HG02970 (cell line): ENCODE measurements around the gene TEX261.

Experiments used
- ATAC-seq: cut with Tn5 transposase; IDR thresholded peaks from one replicate; pipeline ENCODE4 v1.9.1; 2021; ENCODE audit warnings: mild to moderate bottlenecking, moderate library complexity, moderate number of reproducible peaks; ENCODE audit not compliant: unreplicated experiment, low FRiP score

Gene TEX261

GRCh38 chr2:70960833-70961647 lies 33.6 kb downstream of the TEX261 start:
- no peak for ATAC-seq

- no peak for ATAC-seq
These were observed 34.5 kb downstream of the TEX261 start for GRCh38 chr2:70959851-70960832.

GRCh38 chr2:70959271-70959761 lies 35.4 kb downstream of the TEX261 start:
- ATAC-seq = no peak

- ATAC-seq = no peak
These were observed 35.9 kb downstream of the TEX261 start for GRCh38 chr2:70958759-70959158.

GRCh38 chr2:70957798-70958197 lies 36.9 kb downstream of the TEX261 start:
- ATAC-seq = no peak

GRCh38 chr2:70956141-70956540 lies 38.5 kb downstream of the TEX261 start:
- ATAC-seq = no peak

GRCh38 chr2:70954886-70955285 lies 39.8 kb downstream of the TEX261 start:
- ATAC-seq = no peak

GRCh38 chr2:70949086-70949485 lies 45.6 kb downstream of the TEX261 start:
- no peak for ATAC-seq

- peak; percentile 73 for ATAC-seq
These were observed 46.2 kb downstream of the TEX261 start for GRCh38 chr2:70948337-70949003.

- no peak for ATAC-seq
These were observed 47.0 kb downstream of the TEX261 start for GRCh38 chr2:70947556-70948184.

- no peak for ATAC-seq
These were observed 47.7 kb downstream of the TEX261 start for GRCh38 chr2:70946832-70947442.

GRCh38 chr2:70944111-70944690 lies 50.5 kb downstream of the TEX261 start:
- no peak for ATAC-seq

- ATAC-seq = no peak
These were observed 51.3 kb downstream of the TEX261 start for GRCh38 chr2:70943205-70943871.

- ATAC-seq = no peak
These were observed 52.1 kb downstream of the TEX261 start for GRCh38 chr2:70942396-70943204.

- ATAC-seq = no peak
These were observed 53.0 kb downstream of the TEX261 start for GRCh38 chr2:70941701-70942100.

GRCh38 chr2:70941186-70941585 lies 53.5 kb downstream of the TEX261 start:
- no peak for ATAC-seq

- ATAC-seq = no peak
These were observed 54.7 kb downstream of the TEX261 start for GRCh38 chr2:70939839-70940580.
